ENCODE measurements around the gene GTF2H2C.
"Not testable (repeated sequence)": the region's sequence is repeated elsewhere in the genome, so short reads cannot be mapped to it uniquely, and the experiment has no call there.

Gene GTF2H2C

DNA sequence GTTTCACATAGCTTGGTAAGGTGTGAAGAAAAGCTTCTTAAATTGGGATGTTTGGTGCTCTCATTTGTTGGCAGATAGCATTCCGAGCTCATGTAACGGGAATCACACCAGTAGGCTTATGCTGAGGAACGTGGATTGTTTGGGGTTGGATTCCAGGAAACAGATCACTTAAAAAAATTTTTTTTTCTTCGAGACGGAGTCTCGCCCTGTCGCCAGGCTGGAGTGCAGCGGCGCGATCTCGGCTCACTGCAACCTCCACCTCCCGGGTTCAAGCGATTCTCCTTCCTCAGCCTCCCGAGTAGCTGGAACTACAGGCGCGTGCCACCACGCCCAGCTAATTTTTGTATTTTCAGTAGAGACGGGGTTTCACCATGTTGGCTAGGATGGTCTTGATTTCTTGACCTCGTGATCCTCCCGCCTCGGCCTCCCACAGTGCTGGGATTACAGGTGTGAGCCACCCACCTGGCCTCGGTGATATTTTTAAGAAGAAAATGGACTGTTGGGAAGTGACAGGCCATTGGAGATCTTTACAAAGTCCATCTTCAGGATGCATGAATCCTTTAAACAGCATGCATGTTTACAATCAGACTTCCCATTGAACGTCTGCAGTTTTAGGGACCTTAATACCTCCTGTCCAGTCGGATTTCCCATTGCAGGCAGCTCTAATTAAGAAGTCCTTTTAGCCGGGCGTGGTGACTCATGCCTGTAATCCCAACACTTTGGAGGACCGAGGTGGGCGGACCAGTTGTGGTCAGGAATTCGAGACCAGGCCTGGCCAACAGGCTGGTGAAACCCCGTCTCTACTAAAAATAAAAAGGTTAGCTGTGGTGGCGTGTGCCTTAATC is 818 bp downstream of the GTF2H2C start:
- H3K27me3 ChIP-seq (replicated peaks; ENCODE audit: control insufficient read depth, insufficient read depth, low read length, poor library complexity, severe bottlenecking); H3K4me1 ChIP-seq (ENCODE audit: control insufficient read depth, insufficient read depth, low read length, poor library complexity, severe bottlenecking); H3K4me3 ChIP-seq (ENCODE audit: insufficient read depth, low read depth, low read length, poor library complexity, severe bottlenecking); H3K27ac ChIP-seq (ENCODE audit: insufficient read depth, low read length, poor library complexity, severe bottlenecking); H3K9me3 ChIP-seq (ENCODE audit: control insufficient read depth, low read length); H3K36me3 ChIP-seq (ENCODE audit: control insufficient read depth, insufficient read depth, low read length); DNase-seq: not testable (repeated sequence)

DNA sequence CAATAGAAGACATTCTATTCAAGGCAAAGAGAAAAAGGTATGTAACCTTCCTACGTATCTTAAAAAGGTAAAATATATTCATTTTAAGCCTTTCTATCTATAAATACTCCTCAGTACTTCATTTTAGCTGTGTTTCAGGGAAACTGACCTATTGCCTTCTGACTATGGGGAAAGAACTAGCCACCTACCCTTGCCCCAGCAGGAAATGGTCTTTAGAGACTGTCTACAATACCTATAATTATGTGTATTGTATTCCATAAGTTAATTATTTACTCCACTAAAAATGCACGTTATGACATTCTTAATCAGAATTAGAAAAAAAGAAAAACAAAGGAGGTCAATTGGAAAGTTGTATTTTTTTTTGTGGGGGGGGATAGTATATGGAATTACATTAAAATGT is 6.2 kb downstream of the GTF2H2C start:
- H3K27me3 ChIP-seq (replicated peaks; ENCODE audit: control insufficient read depth, insufficient read depth, low read length, poor library complexity, severe bottlenecking); H3K4me3 ChIP-seq (ENCODE audit: insufficient read depth, low read depth, low read length, poor library complexity, severe bottlenecking); H3K36me3 ChIP-seq (ENCODE audit: control insufficient read depth, insufficient read depth, low read length); H3K9me3 ChIP-seq (ENCODE audit: control insufficient read depth, low read length); DNase-seq; H3K27ac ChIP-seq (ENCODE audit: insufficient read depth, low read length, poor library complexity, severe bottlenecking); H3K4me1 ChIP-seq (ENCODE audit: control insufficient read depth, insufficient read depth, low read length, poor library complexity, severe bottlenecking): not testable (repeated sequence)

DNA sequence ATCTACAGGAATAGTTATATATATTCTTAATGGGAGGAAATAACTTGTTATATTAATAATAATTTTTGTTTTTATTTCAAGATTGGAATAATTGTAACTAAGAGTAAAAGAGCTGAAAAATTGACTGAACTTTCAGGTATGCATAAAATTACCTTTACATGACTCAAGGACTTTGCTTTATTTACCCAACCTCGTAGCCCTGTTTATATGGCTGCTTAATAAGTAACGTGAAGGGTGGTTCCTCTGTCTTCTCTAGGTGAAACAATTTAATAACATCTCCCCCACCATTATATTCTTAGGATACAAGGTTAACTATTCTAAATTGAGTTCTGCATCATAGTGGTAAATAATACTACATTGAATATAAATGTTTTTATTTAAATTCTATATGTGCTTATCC is 8.1 kb downstream of the GTF2H2C start:
- not testable (repeated sequence) for H3K27ac ChIP-seq (ENCODE audit: insufficient read depth, low read length, poor library complexity, severe bottlenecking); DNase-seq; H3K36me3 ChIP-seq (ENCODE audit: control insufficient read depth, insufficient read depth, low read length); H3K4me1 ChIP-seq (ENCODE audit: control insufficient read depth, insufficient read depth, low read length, poor library complexity, severe bottlenecking); H3K4me3 ChIP-seq (ENCODE audit: insufficient read depth, low read depth, low read length, poor library complexity, severe bottlenecking); H3K27me3 ChIP-seq (replicated peaks; ENCODE audit: control insufficient read depth, insufficient read depth, low read length, poor library complexity, severe bottlenecking); H3K9me3 ChIP-seq (ENCODE audit: control insufficient read depth, low read length)

DNA sequence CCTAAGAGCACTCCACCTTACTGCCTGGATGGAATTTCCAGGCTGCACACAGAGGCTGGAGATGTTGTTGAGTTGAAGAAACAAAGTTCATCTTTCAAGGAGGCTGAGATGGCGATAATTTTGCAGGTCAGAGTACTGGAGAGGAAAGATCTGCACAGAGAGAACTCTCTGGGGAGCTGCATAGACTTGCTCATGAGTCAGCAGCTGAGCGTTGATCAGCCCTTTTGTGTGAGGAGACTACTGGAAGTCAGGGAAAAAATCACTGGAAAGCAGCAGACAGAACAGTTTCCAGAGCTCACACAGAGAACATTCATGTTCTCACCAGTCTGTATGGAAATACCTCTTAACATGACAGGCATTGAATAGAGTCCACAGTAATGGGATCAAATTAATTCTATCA is 23.4 kb downstream of the GTF2H2C start:
- DNase-seq; H3K4me1 ChIP-seq (ENCODE audit: control insufficient read depth, insufficient read depth, low read length, poor library complexity, severe bottlenecking); H3K27me3 ChIP-seq (replicated peaks; ENCODE audit: control insufficient read depth, insufficient read depth, low read length, poor library complexity, severe bottlenecking); H3K27ac ChIP-seq (ENCODE audit: insufficient read depth, low read length, poor library complexity, severe bottlenecking); H3K4me3 ChIP-seq (ENCODE audit: insufficient read depth, low read depth, low read length, poor library complexity, severe bottlenecking); H3K9me3 ChIP-seq (ENCODE audit: control insufficient read depth, low read length); H3K36me3 ChIP-seq (ENCODE audit: control insufficient read depth, insufficient read depth, low read length): not testable (repeated sequence)

- not testable (repeated sequence) for H3K9me3 ChIP-seq (ENCODE audit: control insufficient read depth, low read length); H3K4me3 ChIP-seq (ENCODE audit: insufficient read depth, low read depth, low read length, poor library complexity, severe bottlenecking); H3K27ac ChIP-seq (ENCODE audit: insufficient read depth, low read length, poor library complexity, severe bottlenecking); H3K27me3 ChIP-seq (replicated peaks; ENCODE audit: control insufficient read depth, insufficient read depth, low read length, poor library complexity, severe bottlenecking); H3K36me3 ChIP-seq (ENCODE audit: control insufficient read depth, insufficient read depth, low read length); H3K4me1 ChIP-seq (ENCODE audit: control insufficient read depth, insufficient read depth, low read length, poor library complexity, severe bottlenecking); DNase-seq
These were observed 36.3 kb downstream of the GTF2H2C start for GRCh38 chr5:69596114-69596840.

- H3K4me1 ChIP-seq (ENCODE audit: control insufficient read depth, insufficient read depth, low read length, poor library complexity, severe bottlenecking); H3K27ac ChIP-seq (ENCODE audit: insufficient read depth, low read length, poor library complexity, severe bottlenecking); DNase-seq; H3K4me3 ChIP-seq (ENCODE audit: insufficient read depth, low read depth, low read length, poor library complexity, severe bottlenecking); H3K27me3 ChIP-seq (replicated peaks; ENCODE audit: control insufficient read depth, insufficient read depth, low read length, poor library complexity, severe bottlenecking); H3K9me3 ChIP-seq (ENCODE audit: control insufficient read depth, low read length); H3K36me3 ChIP-seq (ENCODE audit: control insufficient read depth, insufficient read depth, low read length): not testable (repeated sequence)
These were observed 42.0 kb downstream of the GTF2H2C start for GRCh38 chr5:69601947-69602346.

DNA sequence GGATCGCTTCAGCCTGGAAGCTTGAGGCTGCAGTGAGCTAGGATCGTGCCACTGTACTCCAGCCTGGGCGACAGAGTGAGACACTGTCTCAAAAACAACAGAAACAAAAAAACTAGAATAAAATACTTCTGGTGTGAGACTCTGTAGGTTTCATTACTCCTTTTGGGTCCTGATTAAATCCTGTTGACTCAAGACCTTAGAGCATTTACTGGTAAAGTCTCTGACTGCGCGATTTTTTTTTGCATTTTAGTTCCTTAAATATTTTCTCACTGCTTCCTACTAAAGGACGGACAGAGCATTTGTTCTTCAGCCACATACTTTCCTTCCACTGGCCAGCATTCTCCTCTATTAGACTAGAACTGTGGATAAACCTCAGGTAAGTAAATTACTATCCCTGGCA is 46.8 kb downstream of the GTF2H2C start:
- H3K36me3 ChIP-seq (ENCODE audit: control insufficient read depth, insufficient read depth, low read length); H3K9me3 ChIP-seq (ENCODE audit: control insufficient read depth, low read length); H3K27me3 ChIP-seq (replicated peaks; ENCODE audit: control insufficient read depth, insufficient read depth, low read length, poor library complexity, severe bottlenecking); DNase-seq; H3K4me1 ChIP-seq (ENCODE audit: control insufficient read depth, insufficient read depth, low read length, poor library complexity, severe bottlenecking); H3K4me3 ChIP-seq (ENCODE audit: insufficient read depth, low read depth, low read length, poor library complexity, severe bottlenecking); H3K27ac ChIP-seq (ENCODE audit: insufficient read depth, low read length, poor library complexity, severe bottlenecking): not testable (repeated sequence)

GRCh38 chr5:69607750-69608149 is 47.8 kb downstream of the GTF2H2C start:
- DNase-seq; H3K27me3 ChIP-seq (replicated peaks; ENCODE audit: control insufficient read depth, insufficient read depth, low read length, poor library complexity, severe bottlenecking); H3K4me1 ChIP-seq (ENCODE audit: control insufficient read depth, insufficient read depth, low read length, poor library complexity, severe bottlenecking); H3K9me3 ChIP-seq (ENCODE audit: control insufficient read depth, low read length); H3K27ac ChIP-seq (ENCODE audit: insufficient read depth, low read length, poor library complexity, severe bottlenecking); H3K4me3 ChIP-seq (ENCODE audit: insufficient read depth, low read depth, low read length, poor library complexity, severe bottlenecking); H3K36me3 ChIP-seq (ENCODE audit: control insufficient read depth, insufficient read depth, low read length): not testable (repeated sequence)

DNA sequence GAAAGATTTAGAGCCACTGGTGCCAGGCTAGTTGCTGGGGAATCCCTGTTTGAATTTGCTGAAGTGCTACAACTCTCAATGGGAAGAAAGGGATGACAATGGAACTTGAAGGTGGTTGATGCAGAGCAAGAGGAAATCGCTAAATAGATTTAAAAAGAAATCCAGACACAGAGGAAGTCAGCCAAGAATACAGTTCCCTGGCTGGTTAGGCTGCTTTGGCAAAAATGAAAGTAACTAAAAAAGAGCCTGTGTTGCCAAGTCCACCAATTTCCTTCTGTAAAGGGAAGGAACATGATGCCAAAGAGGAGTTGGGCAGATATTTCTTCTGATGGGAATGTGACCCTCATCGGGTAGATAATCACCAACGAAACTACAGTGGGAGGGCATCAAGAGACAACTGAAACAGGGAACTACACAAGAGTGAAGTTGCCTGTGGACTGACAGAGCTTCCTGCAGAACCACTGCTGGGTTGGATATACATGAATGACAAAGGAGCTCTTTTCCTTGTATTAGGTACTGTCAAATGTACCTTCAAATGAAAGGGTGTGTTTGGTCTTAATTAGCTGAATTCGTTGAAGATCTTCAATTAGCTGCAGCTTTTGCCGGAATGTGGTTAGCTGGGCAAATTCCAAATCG is 49.0 kb downstream of the GTF2H2C start:
- not testable (repeated sequence) for H3K27me3 ChIP-seq (replicated peaks; ENCODE audit: control insufficient read depth, insufficient read depth, low read length, poor library complexity, severe bottlenecking); H3K36me3 ChIP-seq (ENCODE audit: control insufficient read depth, insufficient read depth, low read length); H3K27ac ChIP-seq (ENCODE audit: insufficient read depth, low read length, poor library complexity, severe bottlenecking); DNase-seq; H3K9me3 ChIP-seq (ENCODE audit: control insufficient read depth, low read length); H3K4me3 ChIP-seq (ENCODE audit: insufficient read depth, low read depth, low read length, poor library complexity, severe bottlenecking); H3K4me1 ChIP-seq (ENCODE audit: control insufficient read depth, insufficient read depth, low read length, poor library complexity, severe bottlenecking)

GRCh38 chr5:69614843-69615242 is 54.9 kb downstream of the GTF2H2C start:
- H3K27me3 ChIP-seq (replicated peaks; ENCODE audit: control insufficient read depth, insufficient read depth, low read length, poor library complexity, severe bottlenecking); H3K36me3 ChIP-seq (ENCODE audit: control insufficient read depth, insufficient read depth, low read length); H3K4me3 ChIP-seq (ENCODE audit: insufficient read depth, low read depth, low read length, poor library complexity, severe bottlenecking); H3K4me1 ChIP-seq (ENCODE audit: control insufficient read depth, insufficient read depth, low read length, poor library complexity, severe bottlenecking); H3K27ac ChIP-seq (ENCODE audit: insufficient read depth, low read length, poor library complexity, severe bottlenecking); DNase-seq; H3K9me3 ChIP-seq (ENCODE audit: control insufficient read depth, low read length): not testable (repeated sequence)

Data from effector memory CD4-positive, alpha-beta T cell (primary cell).